Epithelial cell of esophagus (primary cell): ENCODE measurements around the gene KCNJ11.

Experiments used
- DNase-seq: peaks from one replicate; pipeline ENCODE4 v3.0.0; 2010; ENCODE audit warnings: low read depth
- H3K4me3 ChIP-seq: 2 replicates; pipeline ENCODE4 v1.5.1; 2011; ENCODE audit warnings: mild to moderate bottlenecking, low read length, control low read depth
- TF ChIP-seq, protein P1 (sequence below): IDR thresholded peaks from 2 replicates; pipeline ENCODE4 v1.5.1; 2011; ENCODE audit warnings: low read depth, mild to moderate bottlenecking, low read length, control low read depth, inconsistent platforms; ENCODE audit not compliant: insufficient read depth; ENCODE audit errors: missing control alignments

Gene KCNJ11

DNA sequence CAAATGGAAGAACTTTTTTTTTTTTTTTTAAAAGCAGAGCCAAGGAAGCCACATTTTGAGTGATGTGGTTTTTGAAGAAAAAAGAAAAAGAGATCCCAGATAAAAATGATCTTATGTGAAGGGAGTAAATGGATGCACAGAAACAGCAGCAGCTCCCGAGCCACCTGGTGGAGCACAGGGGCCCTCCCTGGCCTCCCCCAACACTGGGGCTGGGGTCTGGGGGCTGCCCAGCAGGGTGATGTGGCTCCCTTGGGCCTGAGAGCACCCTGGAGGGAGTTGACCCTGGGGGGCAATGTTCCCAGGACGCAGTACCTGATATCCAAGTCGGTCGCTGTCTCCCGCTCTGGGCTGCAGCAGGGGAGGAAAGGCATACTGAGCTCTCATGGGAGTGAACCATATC, 26.5 kb upstream of the KCNJ11 start:
- no peak overlapping the region for H3K4me3 ChIP-seq
- no peak for DNase-seq
- TF ChIP-seq, protein P1, sequence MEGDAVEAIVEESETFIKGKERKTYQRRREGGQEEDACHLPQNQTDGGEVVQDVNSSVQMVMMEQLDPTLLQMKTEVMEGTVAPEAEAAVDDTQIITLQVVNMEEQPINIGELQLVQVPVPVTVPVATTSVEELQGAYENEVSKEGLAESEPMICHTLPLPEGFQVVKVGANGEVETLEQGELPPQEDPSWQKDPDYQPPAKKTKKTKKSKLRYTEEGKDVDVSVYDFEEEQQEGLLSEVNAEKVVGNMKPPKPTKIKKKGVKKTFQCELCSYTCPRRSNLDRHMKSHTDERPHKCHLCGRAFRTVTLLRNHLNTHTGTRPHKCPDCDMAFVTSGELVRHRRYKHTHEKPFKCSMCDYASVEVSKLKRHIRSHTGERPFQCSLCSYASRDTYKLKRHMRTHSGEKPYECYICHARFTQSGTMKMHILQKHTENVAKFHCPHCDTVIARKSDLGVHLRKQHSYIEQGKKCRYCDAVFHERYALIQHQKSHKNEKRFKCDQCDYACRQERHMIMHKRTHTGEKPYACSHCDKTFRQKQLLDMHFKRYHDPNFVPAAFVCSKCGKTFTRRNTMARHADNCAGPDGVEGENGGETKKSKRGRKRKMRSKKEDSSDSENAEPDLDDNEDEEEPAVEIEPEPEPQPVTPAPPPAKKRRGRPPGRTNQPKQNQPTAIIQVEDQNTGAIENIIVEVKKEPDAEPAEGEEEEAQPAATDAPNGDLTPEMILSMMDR, result no peak

DNA sequence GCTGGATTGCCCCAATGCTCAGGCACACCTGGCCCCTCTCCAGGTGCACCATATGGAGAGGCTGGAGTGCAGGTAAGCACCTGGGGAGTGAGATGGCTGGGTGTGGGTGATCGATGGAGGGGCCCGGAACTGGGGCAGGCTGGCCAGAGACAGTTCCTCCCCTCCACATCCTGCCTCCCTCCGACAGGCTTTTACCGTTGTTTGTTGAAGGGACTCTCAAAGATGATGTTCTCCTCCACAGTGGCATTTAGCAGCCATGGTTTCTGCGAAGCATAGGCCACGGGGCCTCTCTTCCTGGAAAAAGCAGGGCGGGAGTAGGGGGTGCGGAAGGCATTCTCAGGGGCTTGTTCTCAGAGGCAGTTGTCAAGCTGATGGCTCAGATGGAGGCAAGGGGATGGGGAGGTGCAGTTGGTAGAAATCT, 25.9 kb upstream of the KCNJ11 start:
- TF ChIP-seq, protein P1, result no peak

DNA sequence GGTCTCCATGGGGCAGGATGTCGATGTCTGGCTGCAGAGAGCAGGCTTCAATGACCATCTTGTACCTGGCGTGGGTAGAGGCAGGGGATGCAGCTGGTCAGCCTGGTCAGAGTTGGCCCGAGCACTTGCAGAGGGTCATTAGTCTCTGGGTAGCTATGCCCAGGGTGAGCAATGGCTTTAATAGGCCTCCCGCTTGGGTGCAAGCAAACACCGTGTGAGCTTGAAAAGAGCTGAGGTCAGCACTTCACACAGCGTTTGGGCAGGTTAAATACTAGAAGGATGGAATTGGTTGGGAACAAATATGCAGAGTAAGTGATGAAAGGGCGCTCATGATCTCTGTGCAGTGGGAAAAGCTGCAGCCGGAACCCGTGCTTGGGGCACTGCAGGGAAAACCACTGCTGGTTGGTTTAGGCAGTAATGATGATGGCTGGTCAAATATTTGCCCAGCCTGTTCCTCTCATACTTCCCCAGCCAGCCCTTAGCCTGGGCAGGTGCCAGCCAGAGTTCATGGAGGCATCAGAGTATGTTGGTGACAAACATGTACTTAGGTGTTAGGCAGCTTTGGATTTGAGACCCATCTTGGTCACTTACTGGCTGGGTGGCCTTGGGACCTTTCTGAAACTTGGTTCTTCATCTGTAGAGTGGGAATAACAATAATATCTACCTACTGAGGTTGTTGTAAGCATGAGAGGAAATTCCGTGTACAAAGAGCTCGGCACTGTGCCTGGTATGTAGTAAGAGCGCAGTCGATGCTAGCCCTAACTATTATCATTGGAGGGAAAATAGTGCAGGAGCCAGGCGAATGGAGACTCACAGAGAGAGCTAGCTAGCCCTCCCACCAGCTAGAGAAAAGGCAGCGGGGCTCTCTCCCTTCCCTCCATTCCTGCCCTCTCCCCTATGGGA, 25.2 kb upstream of the KCNJ11 start:
- DNase-seq, result no peak
- no peak overlapping the region for H3K4me3 ChIP-seq
- TF ChIP-seq, protein P1, result no peak

More for the DNA sequence above, 25.9 kb upstream of the KCNJ11 start:
- no peak overlapping the region for H3K4me3 ChIP-seq
- no peak for DNase-seq

DNA sequence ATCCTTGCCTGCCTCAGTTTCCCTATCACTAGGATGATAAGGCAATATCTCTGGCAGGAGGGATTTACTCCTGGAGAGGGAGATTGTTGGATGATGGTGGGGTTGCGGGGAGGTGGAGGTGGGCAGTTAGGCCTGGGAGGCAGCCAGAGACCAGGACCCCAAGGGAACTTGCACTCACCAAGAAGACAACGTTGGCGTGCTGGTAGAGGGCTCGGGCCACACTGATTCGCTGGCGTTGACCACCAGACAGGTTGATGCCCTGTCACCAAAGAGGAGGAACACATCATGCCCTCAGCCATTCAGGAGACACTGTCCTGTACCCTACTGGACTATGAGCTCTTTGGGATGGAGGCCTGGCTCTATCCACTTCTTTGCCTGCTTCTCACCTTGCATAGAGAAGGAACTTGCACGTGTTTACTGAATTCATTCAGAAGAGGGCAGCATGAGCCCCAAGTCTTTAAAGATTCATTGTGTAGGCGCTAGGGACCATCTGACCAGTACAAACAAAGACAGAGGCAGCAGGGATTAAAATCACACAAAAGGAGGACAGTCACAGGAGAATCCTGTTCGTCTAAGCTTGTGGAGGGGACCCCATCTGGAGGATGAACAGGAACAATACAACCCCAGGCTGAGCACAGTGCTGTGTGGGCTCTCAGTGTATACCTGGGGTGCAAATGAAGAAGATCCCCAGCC, 24.2 kb upstream of the KCNJ11 start:
- DNase-seq, result no peak
- TF ChIP-seq, protein P1, result no peak
- H3K4me3 ChIP-seq, result no peak overlapping the region

DNA sequence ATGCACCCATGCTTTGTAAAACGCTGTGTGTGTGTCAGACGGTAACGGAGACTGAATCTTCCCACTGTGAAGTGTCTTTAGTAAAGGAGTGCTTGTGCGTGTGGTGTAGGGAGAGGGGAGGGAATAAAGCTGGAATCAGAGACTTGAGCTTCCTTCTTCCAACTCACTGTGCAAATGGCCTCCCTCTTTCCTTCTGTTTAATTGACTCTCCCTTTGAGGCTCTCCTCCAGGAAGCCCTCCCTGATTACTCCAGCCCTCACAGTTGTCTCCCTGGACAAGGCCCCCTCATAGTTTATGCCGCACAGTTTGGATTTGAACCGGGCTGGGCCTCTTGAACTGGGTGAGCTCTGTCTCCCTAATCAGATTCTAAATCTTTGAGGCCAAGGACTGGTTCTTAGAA, 23.0 kb upstream of the KCNJ11 start:
- no peak overlapping the region for H3K4me3 ChIP-seq
- TF ChIP-seq, protein P1, result no peak
- DNase-seq, result no peak

DNA sequence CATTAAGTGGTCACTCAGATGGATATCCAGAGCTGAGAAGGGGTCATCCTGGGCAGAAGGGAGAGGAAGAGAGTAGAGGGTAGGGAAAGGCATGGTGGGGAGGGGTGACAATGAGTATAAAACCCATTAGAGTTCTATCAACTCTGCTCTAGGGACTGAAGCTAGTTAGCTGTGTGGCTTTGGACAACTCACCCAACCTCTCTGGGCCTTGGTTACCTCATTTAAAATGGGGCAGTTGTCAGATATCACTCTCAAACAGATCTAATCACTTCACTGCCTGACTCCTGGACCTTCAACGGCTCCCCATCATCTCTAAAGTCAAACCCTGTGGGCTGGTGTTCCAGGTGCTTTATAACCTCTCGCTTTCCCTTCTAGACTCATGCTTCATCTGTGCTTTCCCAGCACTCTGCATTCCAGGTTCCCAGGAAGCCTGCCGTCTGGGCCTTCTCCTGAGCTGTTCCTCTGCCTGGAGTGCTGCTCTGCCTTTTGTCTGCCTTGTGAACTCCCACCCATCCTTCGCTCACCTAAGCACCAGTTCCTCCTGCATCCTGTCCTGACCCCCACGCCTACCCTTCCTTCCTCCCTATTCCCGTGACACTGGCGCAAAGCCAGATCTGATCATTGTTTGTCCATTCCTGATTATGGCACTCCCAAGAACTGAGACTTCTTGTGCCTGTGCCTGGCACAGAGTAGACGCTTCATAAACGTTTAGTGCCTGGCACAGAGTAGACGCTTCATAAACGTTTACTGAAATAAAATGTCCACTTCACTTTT, 22.3 kb upstream of the KCNJ11 start:
- TF ChIP-seq, protein P1, result no peak
- no peak for DNase-seq
- H3K4me3 ChIP-seq, result no peak overlapping the region
